ENCODE results near the gene ABCA5.

DNA sequence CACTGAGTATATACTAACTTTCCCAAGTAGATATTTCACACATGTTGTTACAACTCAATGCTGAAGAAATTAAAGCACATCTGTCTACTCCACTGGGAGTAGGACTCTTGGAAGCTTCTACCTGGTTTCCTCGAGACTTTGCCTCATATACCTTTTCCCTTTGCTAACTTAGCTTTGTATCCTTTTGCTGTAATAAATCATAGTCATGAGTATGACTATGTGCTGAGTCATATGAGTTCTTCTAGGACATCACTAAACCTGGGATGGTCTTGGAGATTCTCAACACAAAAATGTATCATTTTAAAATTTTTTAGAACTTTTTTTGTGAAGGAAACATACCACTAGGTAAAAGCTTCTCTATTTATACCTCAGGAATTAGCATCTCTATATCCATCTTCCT is 39.8 kb downstream of the ABCA5 start:
- TF ChIP-seq, protein P1, sequence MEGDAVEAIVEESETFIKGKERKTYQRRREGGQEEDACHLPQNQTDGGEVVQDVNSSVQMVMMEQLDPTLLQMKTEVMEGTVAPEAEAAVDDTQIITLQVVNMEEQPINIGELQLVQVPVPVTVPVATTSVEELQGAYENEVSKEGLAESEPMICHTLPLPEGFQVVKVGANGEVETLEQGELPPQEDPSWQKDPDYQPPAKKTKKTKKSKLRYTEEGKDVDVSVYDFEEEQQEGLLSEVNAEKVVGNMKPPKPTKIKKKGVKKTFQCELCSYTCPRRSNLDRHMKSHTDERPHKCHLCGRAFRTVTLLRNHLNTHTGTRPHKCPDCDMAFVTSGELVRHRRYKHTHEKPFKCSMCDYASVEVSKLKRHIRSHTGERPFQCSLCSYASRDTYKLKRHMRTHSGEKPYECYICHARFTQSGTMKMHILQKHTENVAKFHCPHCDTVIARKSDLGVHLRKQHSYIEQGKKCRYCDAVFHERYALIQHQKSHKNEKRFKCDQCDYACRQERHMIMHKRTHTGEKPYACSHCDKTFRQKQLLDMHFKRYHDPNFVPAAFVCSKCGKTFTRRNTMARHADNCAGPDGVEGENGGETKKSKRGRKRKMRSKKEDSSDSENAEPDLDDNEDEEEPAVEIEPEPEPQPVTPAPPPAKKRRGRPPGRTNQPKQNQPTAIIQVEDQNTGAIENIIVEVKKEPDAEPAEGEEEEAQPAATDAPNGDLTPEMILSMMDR (IDR thresholded peaks at IDR 0.05), result no peak
- no peak for TF ChIP-seq POLR2A (IDR thresholded peaks at IDR 0.05)
